Endothelial cell of umbilical vein (primary cell): ENCODE results near the gene MALRD1. TPM values are rescaled to one million over a fixed set of nuclear protein-coding genes. Genes with fewer than 3 reads are reported as not detected.

Source experiments
- BruUV-seq: library from RNA; stranded (reverse); fragments of 400-500 nt; replicated peaks from 2 replicates; lab custom pipeline; 2021; lab: Mats Ljungman, UMichigan
- CTCF ChIA-PET: fragments of 300-600, 350-600 bp; sonication (Branson Sonifier 250); formaldehyde crosslinking; loops from one replicate; lab custom pipeline; 2021; ENCODE audit warnings: antibody characterized with exemption, inconsistent platforms; lab: Charles Lee
- POLR2A ChIA-PET: fragments of 300-600, 350-600 bp; sonication (Branson Sonifier 250); formaldehyde crosslinking; loops from one replicate; lab custom pipeline; 2021; ENCODE audit warnings: antibody characterized with exemption, inconsistent platforms; lab: Charles Lee
- DNase-seq: peaks from one replicate; pipeline ENCODE4 v3.0.0-alpha.2; 2011; ENCODE audit warnings: low read depth, low spot score
- FAIRE-seq: peaks from 2 replicates; lab custom pipeline; 2011; peaks lifted over from hg19 to GRCh38; lab: Jason Lieb, UNC
- H2AFZ ChIP-seq: 2 replicates; pipeline ENCODE4 v1.6.0; 2012; ENCODE audit warnings: low read depth, low read length, control low read depth, inconsistent platforms
- H3K27ac ChIP-seq: 2 replicates; pipeline ENCODE4 v1.5.1; 2011; ENCODE audit warnings: low read depth, mild to moderate bottlenecking, control low read depth, low read length, moderate library complexity; ENCODE audit not compliant: insufficient read depth
- H3K27me3 ChIP-seq, 2 experiments: 2 replicates each; pipeline versions ENCODE4 v1.6.0 to v1.6.1; 2011; ENCODE audit warnings: low read length in 2 of 2, mixed read lengths in 1 of 2; ENCODE audit not compliant: control insufficient read depth in 2 of 2, insufficient read depth in 2 of 2
- H3K36me3 ChIP-seq, 2 experiments: 2 replicates in 1 of 2; 3 replicates in 1 of 2; pipeline ENCODE4 v1.5.1; 2011; ENCODE audit warnings: low read length in 2 of 2, mild to moderate bottlenecking in 1 of 2, moderate library complexity in 1 of 2; ENCODE audit not compliant: control insufficient read depth in 2 of 2, insufficient read depth in 2 of 2; ENCODE audit errors: extremely low read depth in 1 of 2
- H3K4me1 ChIP-seq: 3 replicates; pipeline ENCODE4 v1.5.1; 2011; ENCODE audit warnings: mild to moderate bottlenecking, low read length; ENCODE audit not compliant: control insufficient read depth, insufficient read depth; ENCODE audit errors: extremely low read depth
- H3K4me2 ChIP-seq: 2 replicates; pipeline ENCODE4 v1.6.1; 2011; ENCODE audit warnings: low read length, control low read depth, mixed read lengths; ENCODE audit not compliant: insufficient read depth
- H3K4me3 ChIP-seq, 3 experiments: fragments of 200-600 bp in 1 of 3; sonication (generic), shearing (Covaris generic) in 1 of 3; replicated peaks in 1 of 3; 2 replicates each; pipeline ENCODE4 v1.5.1; 2011 to 2016; ENCODE audit warnings: control low read depth in 3 of 3, low read length in 3 of 3, mild to moderate bottlenecking in 2 of 3, inconsistent platforms in 1 of 3, low read depth in 1 of 3, moderate library complexity in 1 of 3; ENCODE audit not compliant: insufficient read depth in 1 of 3
- H3K79me2 ChIP-seq: 2 replicates; pipeline ENCODE4 v1.6.0; 2012; ENCODE audit warnings: low read length, inconsistent platforms; ENCODE audit not compliant: control insufficient read depth, insufficient read depth
- H3K9ac ChIP-seq: replicated peaks from 2 replicates; pipeline ENCODE3; 2011; ENCODE audit warnings: low read length, control low read depth; ENCODE audit not compliant: insufficient read depth; ENCODE audit errors: extremely low read depth
- H3K9me1 ChIP-seq: replicated peaks from 3 replicates; pipeline ENCODE4 v1.6.0; 2011; ENCODE audit warnings: mild to moderate bottlenecking, low read length; ENCODE audit not compliant: control insufficient read depth, insufficient read depth; ENCODE audit errors: extremely low read depth
- H3K9me3 ChIP-seq: replicated peaks from 2 replicates; pipeline ENCODE4 v1.5.1; 2012; ENCODE audit warnings: low read length, inconsistent platforms; ENCODE audit not compliant: control insufficient read depth, insufficient read depth
- H4K20me1 ChIP-seq: replicated peaks from 2 replicates; pipeline ENCODE3; 2011; ENCODE audit warnings: mild to moderate bottlenecking, low read length; ENCODE audit not compliant: control insufficient read depth, insufficient read depth; ENCODE audit errors: extremely low read depth
- CTCF ChIP-seq, 2 donors: IDR thresholded peaks; 1 replicate in 1 of 2; 2 replicates in 1 of 2; pipeline ENCODE4 v1.5.1; 2011; ENCODE audit warnings: low read length in 2 of 2, mild to moderate bottlenecking in 2 of 2, moderate library complexity in 2 of 2, control low read depth in 1 of 2, inconsistent platforms in 1 of 2, low read depth in 1 of 2; ENCODE audit not compliant: insufficient read depth in 1 of 2; ENCODE audit errors: extremely low read depth in 1 of 2
- EZH2 ChIP-seq: IDR thresholded peaks from 2 replicates; pipeline ENCODE4 v1.6.1; 2012; ENCODE audit warnings: borderline replicate concordance, low read depth, mild to moderate bottlenecking, moderate library complexity, low read length, inconsistent platforms; ENCODE audit not compliant: severe bottlenecking
- FOS ChIP-seq: IDR thresholded peaks from 2 replicates; pipeline ENCODE4 v1.6.1; 2011; ENCODE audit warnings: mild to moderate bottlenecking, low read length, moderate library complexity, borderline replicate concordance; ENCODE audit not compliant: insufficient read depth
- GATA2 ChIP-seq: IDR thresholded peaks from 2 replicates; pipeline ENCODE4 v1.7.0; 2011; ENCODE audit warnings: low read depth, mild to moderate bottlenecking, moderate library complexity, mixed read lengths, low read length; ENCODE audit not compliant: insufficient read length, insufficient read depth
- JUN ChIP-seq: IDR thresholded peaks from 2 replicates; pipeline ENCODE4 v1.6.1; 2011; ENCODE audit warnings: borderline replicate concordance, low read depth; ENCODE audit not compliant: insufficient read length, insufficient read depth
- MYC ChIP-seq: IDR thresholded peaks from one replicate; pipeline ENCODE4 v1.6.1; 2011; ENCODE audit warnings: mild to moderate bottlenecking, low read depth, low read length
- POLR2A ChIP-seq: IDR thresholded peaks from 2 replicates; pipeline ENCODE4 v1.6.1; 2012; ENCODE audit warnings: low read depth, mild to moderate bottlenecking, control low read depth, low read length
- POLR2AphosphoS5 ChIP-seq: IDR thresholded peaks from 2 replicates; pipeline ENCODE4 v1.6.1; 2012; ENCODE audit warnings: low read depth, mild to moderate bottlenecking, control low read depth, low read length, moderate library complexity; ENCODE audit not compliant: insufficient read depth
- dilution Hi-C: fragments of 300-500 bp; cut with MboI; formaldehyde crosslinking; loops from one replicate; pipeline ENCODE4 v1.15.0; 2019; ENCODE audit warnings: low sequenced_read_pairs; ENCODE audit not compliant: extremely low pct_ligation_motif_present
- intact Hi-C: fragments of 100-400 bp; cut with micrococcal nuclease; formaldehyde crosslinking; loops from one replicate; pipeline ENCODE4 v1.10.0; 2022
- polyA plus RNA-seq, 4 experiments: library from polyadenylated mRNA; depleted of rRNA in 3 of 4; stranded (reverse) in 3 of 4; unstranded in 1 of 4; fragments of >200 nt; gene quantifications; 2 replicates each; pipeline versions ENCODE4 v1.2.1 to v1.2.3, GENCODE V29; 2011 to 2012; ENCODE audit warnings: missing spikeins in 1 of 4
- total RNA-seq: library from RNA; stranded (reverse); gene quantifications from 2 replicates; pipeline ENCODE4 v1.2.3, GENCODE V29; 2021
- TF ChIP-seq, protein P1 (sequence below): IDR thresholded peaks from 2 replicates; pipeline ENCODE4 v1.6.1; 2011; ENCODE audit not compliant: insufficient read depth, insufficient read length

MALRD1 gene
- total and polyA plus RNA-seq, 2 donors (not counting 3 experiments of a cell fraction or from before 2014, with no cell fraction given): not detected

DNA sequence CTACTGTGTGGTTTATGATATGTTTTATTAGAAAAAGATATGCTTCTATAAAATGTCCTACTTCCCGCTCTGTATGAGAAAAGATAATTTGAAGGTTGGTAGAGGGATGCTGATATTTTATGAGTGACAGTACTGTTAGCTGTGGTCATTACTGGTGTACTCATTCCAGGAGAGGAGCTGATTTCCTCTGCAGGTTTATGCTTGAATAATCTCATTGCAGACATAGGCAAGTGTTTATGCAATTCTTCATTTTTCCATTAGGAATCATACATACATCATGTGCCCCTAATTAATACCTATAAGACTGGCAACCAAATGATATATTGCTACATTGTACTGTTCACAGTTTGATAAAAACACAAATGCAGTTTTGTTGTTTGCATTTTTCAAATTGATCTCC lies 269.4 kb downstream of the MALRD1 start:
- Histone ChIP-seq H3K9me3 (no peaks in the 10 kb centered on the region), H3K9ac (no peak overlapping the region), H3K4me2 (no peak overlapping the region), H3K9me1 (no peaks in the 10 kb centered on the region), H3K4me1 (no peaks in the 10 kb centered on the region), H2AFZ (no peak overlapping the region), H3K27me3 (no peaks in the 10 kb centered on the region), H4K20me1 (no peaks in the 10 kb centered on the region), H3K27ac (no peak overlapping the region), H3K4me3 (no peak overlapping the region), H3K79me2 (no peaks in the 10 kb centered on the region), H3K36me3 (no peaks in the 10 kb centered on the region)
- dilution Hi-C loops (no loop called here), intact Hi-C loops (no loop called here)
- POLR2A ChIA-PET: no interaction called here
- no peak for DNase-seq
- FAIRE-seq: no peak
- BruUV-seq: no TSS peak
- CTCF ChIA-PET: no interaction called here
- no peak for TF ChIP-seq EZH2
- TF ChIP-seq POLR2A: no peak
- no peak for TF ChIP-seq POLR2AphosphoS5

GRCh38 chr10:19325581-19325980 lies 277.0 kb downstream of the MALRD1 start:
- no peaks in the 10 kb centered on the region for H3K79me2 ChIP-seq
- no peak overlapping the region for H3K9ac ChIP-seq
- H3K4me2 ChIP-seq: no peak overlapping the region
- ChIA-PET CTCF (no interaction called here), POLR2A (no interaction called here)
- no peak overlapping the region for H3K27ac ChIP-seq
- H3K9me3 ChIP-seq: no peaks in the 10 kb centered on the region
- no peaks in the 10 kb centered on the region for H4K20me1 ChIP-seq
- H2AFZ ChIP-seq: no peak overlapping the region
- BruUV-seq: no TSS peak
- H3K4me3 ChIP-seq: no peak overlapping the region
- H3K36me3 ChIP-seq: no peaks in the 10 kb centered on the region
- TF ChIP-seq POLR2AphosphoS5: no peak
- TF ChIP-seq CTCF (IDR thresholded peaks at IDR 0.05; ENCODE audit: extremely low read depth in 1 of 2, insufficient read depth in 1 of 2, low read depth in 1 of 2, low read length in 2 of 2): no peak
- TF ChIP-seq EZH2: no peak
- TF ChIP-seq JUN: no peak
- TF ChIP-seq GATA2: no peak
- TF ChIP-seq POLR2A: no peak
- TF ChIP-seq FOS: no peak
- no peak for TF ChIP-seq MYC
- TF ChIP-seq, protein P1, sequence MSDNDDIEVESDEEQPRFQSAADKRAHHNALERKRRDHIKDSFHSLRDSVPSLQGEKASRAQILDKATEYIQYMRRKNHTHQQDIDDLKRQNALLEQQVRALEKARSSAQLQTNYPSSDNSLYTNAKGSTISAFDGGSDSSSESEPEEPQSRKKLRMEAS: no peak
- FAIRE-seq: no peak
- no peaks in the 10 kb centered on the region for H3K4me1 ChIP-seq
- no peaks in the 10 kb centered on the region for H3K9me1 ChIP-seq
- no peaks in the 10 kb centered on the region for H3K27me3 ChIP-seq
- intact Hi-C loops (no loop called here), dilution Hi-C loops (no loop called here)
- DNase-seq: no peak
